GM19023 (cell line): ENCODE measurements around the gene SCN10A.

Experiments
- ATAC-seq: cut with Tn5 transposase; IDR thresholded peaks from one replicate; pipeline ENCODE4 v1.9.1; 2021; ENCODE audit warnings: mild to moderate bottlenecking, moderate library complexity; ENCODE audit not compliant: unreplicated experiment

SCN10A gene

DNA sequence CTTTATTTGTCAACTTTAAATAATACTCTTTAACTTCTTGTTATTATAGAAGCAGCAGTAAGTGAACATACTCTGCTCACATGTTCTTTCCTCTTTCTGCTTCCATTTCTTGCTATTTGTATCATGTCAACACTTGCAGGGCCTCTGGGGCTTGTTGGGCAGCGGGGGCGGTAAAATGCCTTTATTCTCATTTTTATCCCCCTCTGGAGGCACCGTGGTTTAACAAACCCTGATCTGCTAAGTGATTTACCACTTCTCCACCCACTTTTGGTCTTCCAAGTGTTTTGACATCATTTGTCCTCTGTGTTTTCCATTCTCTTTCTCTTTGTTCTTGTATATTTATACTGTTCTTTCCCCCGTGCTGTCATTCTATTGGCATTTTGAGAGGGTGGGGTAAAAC lies 33.9 kb downstream of the SCN10A start:
- no peak for ATAC-seq

DNA sequence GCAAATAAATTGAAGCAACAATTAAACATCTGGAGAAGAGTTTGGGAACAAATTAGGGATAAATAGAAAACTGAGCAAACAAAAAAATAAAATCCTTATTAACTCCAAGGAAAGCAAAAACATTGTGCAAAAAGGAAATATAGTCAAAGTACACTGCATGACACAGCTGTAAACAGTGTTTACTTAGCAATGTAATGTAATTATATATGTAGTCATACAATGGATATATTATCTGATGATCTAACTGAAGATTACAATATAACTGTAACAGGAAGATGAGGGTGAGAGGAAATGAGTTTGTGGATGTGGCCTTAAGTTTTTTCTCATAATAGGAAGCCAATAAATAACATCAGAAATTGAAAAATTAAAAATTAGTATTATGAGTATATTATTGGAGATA lies 42.5 kb downstream of the SCN10A start:
- ATAC-seq: no peak

DNA sequence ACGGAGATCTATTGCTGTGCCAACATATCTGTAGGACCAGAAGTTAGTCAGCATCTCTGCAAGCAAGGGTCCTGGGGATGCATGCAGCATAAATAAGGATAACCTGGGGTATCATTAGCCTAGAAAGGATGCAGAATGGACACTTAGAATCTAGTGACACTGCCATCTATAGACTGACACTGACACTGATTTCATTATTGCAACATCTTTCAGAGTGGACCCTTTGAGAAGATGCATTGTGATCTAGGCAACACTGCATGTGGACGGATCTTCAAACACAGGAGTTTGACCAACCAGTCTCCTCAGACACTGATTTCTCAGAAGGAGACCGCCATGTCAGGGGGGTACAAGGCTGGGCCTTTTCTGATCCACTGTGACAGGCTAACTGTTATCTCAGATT lies 52.4 kb downstream of the SCN10A start:
- no peak for ATAC-seq

DNA sequence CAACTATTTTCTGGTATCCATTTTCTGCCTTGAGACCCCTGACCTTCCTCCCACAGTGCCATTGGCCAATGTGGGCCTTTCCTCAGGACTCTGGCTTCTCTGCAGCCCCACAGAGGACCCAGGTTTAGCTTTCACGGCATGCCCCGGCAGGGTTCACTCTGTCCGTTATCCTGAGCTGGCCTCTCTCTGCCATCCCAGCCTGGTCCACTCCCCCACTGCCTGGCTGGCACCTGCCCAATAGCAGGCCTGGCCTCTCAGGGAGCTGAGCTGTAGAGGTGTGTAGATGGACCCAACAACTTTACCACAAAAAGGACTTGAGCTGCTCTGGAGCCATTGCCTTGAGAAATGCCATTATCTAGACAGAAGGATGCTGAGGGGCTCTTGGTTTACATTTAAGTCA lies 57.5 kb downstream of the SCN10A start:
- no peak for ATAC-seq

DNA sequence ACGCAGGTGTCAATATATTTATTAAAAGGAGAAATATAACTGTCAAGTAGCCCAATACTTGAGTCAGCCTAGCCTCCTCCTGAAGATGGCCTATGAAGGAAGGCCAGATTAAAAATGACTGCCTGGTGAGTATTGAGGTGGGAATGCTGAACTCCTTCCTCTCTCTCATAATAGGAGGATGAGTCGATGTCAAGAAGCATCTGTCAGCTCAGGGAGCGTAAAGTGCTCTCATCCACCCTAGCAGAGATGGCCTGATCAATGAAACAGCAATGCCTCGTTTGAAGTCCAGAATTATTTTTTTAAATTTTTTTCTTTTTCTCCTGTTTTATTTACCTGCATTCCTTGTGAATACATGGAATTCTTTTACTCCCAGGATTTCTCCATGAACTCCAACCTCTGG lies 58.3 kb downstream of the SCN10A start:
- ATAC-seq: no peak

DNA sequence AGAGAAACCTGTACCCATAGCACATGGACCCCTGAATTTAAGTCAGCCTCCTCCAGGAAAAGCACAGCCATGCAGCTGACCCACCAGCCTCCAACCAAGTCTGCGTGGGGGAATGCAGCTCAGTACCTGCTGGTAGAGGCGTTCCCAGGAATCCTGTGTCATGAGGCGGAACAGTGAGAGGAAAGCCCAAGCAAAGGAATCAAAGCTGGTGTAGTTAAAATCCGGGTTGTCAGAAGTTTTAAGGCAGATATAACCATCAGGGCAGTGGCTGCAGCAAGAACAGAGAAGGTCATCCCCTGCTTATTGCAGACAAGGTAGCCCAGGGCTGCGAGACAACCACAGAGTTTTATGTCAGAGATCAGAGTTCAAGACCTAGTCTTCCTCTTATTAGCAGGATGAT lies 59.1 kb downstream of the SCN10A start:
- no peak for ATAC-seq

DNA sequence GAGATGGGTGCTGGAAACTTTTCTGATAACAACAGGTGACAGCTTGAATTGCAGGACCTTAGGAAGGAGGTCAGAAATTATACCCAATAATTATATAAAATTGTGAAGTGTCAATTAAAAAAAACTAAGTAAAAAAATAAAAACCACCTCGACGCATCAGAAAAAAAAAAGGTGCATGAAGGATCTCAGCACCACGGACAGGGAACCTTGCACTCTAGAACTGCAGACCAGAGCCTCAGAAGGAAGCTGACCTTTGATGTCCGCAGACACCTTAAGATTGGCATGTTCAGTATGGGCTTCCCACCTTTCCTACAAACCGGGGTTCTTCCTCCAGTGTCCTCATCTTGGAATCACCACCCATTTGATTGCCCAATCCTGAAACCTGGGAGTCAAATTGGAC lies 60.9 kb downstream of the SCN10A start:
- ATAC-seq: no peak

DNA sequence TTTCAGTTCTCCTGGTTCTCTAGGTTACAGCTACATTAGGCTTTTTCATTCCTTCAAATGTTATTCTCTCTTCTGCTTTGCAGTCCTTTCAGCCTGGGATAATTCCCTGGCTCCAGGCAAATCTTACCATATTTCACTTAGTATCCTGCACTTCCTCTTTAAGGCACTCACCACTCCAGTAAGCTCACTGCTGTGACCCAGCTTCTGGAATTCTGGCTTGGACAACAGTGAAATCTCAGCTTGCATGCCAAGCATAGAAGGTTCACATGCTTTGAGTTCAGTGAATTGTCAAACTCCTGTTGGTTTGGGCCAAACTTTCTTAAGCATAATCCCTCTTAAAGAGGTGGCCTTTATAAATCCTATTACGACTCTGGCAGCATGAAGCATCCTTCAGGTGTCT lies 69.4 kb downstream of the SCN10A start:
- no peak for ATAC-seq

DNA sequence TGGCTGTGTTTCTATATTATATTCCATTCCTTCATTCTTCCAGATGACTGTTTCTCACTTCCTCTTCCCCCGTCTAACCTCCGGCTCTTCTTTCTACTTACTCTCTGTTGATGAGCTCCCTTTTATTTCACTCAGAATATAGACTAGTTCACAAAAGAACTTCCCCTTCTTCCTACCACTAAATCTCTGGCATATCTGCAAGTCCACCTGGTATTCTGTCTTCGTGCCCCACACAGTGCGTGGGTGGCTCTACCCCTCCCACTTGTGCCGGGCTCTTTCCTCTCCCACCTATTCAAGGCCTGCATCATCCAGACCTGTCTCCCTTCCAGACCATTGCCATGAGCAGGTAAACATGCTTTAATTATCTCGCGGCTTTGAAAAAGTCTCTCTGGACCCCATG lies 73.0 kb downstream of the SCN10A start:
- ATAC-seq: no peak

DNA sequence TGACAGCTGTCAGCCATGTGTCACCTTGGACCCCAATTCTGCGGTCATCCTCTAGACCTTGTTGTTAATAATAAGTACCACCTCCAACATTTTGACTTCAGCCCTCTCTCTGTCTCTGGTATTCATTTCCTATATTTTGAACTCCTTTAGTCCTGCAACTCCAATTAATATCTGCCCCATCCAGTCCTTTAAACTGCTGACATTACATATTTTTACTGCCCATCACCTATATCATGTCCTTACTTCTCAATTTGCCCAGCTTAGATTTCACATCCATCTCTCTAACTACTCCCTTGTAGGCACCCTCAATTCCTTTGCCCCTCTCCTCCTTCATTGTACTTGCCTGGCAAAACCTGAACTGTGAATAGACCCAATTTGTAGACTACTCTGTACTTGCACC lies 73.5 kb downstream of the SCN10A start:
- ATAC-seq: no peak

DNA sequence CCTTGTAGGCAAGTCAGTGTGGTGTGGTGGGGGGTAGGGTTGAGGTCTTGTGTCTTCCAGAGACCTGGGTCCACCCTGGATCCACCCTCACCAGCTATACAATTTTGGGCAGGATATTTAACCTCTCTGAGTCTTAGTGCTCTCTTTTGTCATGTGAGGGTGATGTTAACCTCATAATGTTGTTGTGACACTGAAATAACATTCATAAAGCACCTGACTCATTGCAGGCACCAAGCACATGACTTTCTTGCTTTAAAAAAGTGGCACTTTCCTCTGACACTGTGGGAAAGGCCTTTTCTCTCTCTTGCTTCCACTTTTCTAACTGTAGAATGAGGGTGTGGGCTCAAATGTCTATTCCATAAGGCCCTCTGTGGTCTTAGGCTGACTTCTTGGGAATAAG lies 75.5 kb downstream of the SCN10A start:
- ATAC-seq: no peak

DNA sequence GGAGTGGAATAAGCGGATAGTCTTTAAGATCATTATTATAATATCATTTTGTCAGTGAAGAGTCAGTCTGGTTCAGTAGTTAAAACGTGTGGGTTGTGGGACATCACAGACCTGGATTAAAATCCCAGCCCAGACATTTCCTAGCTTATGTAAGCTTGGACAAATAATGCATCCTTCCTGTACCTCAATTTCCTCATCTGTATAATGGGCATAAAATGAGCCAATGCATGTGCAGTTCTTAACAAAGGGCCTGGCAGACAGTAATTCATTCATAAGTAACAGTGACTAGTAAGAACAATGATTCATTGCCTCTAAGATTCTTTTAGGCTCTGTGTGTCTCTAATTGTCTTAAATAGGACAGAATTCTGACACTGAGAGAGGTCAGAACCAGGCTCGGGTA lies 76.1 kb downstream of the SCN10A start:
- ATAC-seq: no peak

DNA sequence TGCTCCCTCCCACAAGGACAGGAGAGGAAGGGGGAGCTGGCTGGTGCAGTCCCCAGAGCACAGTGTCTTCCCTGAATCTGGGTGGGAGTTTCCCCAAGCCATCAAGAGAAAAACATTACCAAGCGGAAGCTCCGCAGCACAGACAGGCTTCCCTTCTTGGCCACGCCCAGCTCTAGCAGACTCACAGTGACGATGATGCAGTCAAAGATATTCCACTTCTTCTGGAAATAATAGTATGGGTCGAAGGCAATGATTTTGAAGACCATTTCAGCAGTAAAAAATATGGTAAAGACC lies 76.7 kb downstream of the SCN10A start:
- ATAC-seq: no peak

DNA sequence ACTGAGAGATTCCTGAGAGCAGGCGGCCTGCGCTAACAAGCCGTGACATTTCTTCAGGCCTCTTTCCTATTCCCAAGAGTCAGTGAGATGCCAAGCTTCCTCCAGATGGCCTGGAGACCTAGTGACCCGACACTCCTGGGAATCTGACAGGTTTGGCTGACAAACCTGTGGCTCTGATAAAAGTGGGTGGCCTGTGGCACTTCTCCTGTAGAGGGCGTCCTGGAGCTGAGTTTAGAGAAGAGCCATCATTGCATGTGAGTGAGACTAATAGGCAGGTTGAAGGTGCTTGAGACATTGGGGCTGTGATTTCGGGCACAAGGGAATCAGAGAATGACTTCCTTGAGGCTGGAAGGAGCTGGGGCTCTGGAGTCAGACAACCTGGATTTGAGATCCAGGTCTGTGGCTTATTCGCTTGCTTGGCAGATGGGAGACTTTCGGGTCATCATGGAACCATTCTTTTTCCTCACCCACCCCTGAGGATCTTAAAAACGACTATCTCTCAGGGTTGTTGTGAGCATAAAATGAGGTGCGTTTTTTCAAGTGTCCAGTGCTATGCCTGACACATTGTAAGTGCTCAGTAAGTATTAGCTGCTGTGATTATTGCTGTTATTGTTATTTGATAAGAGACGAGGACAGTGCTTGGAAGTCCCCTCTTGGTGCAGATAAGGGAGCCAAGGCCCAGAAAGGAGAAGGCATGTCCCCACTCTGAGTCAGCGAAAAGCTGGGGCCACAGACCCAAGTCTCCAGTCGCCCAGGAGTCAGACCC lies 77.2 kb downstream of the SCN10A start:
- ATAC-seq: no peak

DNA sequence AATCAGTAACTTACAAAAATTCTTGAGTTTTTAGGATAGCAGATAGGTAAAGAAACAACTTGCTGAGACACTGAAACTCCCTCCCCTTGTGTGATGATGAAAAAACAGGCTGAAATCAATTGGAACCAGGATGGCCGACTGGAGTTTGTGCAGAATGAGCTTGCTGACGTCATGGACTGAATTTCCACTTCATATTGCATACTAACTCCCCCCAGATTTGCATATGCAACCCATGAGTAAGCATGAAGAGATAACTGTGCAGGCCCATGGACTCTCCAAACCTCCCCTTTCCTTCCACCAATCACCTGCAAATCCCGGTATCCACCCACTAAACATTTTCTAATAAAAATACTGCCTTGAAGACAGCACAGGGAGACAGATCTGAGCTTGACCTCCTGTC lies 84.5 kb downstream of the SCN10A start:
- ATAC-seq: no peak

DNA sequence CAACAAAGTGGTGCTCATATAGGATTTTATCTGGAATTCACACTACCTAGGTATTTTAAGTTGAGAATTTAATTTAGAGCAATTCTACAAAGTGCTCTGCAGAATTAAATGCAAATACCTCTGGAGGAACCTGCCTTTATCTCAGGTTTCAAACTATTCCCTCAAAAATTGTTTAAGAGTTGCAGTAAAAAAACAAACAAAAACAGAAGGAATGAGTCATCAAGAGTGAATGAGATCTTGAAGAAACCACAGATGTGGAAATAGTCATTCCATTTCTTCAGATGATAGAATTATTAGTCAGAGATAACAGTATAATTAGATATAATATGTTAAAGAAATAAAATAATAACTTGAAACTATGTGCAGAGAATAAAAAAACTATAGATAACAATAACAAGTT lies 85.7 kb downstream of the SCN10A start:
- no peak for ATAC-seq

DNA sequence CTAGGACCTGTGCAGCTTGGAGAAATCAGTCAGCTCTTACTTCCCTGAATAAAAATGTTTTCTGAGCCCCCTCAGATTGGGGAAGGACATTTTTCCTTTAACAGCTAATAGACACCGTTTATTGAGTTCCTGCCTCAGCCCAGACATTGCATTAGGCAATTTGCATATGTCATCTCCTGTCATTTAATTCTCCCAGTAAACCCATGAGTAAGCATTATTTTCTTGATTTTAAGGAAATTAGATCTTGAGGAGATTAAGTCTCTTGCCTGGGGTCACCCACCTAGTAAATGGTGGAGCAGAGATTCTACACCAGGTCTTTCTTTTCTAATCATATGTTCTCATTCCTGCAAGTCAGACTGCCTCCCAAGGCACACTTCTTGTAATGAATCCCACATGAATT lies 88.0 kb downstream of the SCN10A start:
- ATAC-seq: no peak

DNA sequence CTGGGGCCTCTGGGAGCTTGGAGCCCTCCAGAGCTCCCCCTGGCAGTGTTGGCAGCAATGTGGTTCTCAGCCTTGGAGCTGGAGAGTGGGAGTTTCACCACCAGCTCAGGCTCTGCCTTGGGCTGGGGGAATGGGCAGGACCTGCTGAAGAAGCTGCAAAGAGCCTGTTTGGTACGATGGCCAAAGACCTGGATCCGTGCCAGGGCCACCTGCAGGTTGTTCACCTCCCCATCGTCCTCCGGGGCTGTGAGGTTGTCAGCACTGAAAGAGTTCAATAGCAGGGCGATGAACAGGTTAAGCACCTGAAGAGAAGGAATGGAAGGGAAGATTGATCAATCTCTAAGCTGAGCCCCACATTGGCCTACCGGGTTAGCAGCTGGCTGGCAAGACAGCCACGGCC lies 89.3 kb downstream of the SCN10A start:
- no peak for ATAC-seq

DNA sequence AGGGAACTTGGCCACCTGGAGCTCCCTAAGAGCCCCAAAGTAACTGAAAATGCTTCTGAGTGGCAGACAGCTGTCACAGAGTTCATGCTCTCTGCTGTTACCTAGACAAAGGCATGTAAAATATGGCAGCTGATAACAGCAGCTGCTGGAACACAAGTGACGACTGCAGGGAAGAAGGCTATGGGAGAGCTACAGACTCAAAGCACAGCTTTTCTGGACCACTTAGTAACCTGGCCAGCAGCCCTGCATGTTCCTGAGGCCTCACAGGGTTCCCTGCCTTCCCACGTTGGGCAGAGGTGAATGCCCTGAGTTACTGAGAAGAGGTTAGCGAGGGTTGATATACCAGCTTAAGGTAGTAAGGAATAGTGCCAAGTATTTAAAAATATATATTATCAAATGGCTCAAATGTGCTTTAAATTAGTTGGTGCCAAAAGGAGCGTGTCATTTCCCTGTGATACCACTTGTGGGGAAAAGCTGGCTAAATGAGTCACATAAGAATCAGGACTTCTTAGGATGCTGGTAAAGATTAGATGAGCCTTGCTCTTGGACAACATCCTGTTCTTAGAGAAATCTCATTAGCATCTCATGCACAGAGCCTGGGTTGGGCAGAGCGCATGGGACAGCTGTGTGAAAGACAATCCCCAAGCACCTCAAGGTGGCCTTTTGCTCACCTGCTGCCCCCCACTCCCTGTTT lies 90.1 kb downstream of the SCN10A start:
- no peak for ATAC-seq

DNA sequence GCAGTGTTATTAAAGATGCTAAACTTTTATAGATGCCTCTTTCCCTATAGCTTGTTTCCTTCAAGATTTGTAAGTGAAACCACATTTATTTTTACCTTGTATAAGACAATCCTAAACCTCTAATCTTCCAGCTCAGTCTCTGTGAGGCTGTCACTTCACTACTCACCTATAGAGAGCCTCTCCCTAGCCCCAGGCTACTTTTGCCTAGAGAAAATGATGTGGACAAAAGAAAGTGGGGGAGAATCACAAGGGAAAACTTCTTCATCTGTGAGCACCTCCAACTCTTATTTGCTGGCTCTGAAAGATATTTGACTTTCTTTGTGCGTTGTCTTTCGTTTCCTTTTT lies 91.7 kb downstream of the SCN10A start:
- no peak for ATAC-seq

DNA sequence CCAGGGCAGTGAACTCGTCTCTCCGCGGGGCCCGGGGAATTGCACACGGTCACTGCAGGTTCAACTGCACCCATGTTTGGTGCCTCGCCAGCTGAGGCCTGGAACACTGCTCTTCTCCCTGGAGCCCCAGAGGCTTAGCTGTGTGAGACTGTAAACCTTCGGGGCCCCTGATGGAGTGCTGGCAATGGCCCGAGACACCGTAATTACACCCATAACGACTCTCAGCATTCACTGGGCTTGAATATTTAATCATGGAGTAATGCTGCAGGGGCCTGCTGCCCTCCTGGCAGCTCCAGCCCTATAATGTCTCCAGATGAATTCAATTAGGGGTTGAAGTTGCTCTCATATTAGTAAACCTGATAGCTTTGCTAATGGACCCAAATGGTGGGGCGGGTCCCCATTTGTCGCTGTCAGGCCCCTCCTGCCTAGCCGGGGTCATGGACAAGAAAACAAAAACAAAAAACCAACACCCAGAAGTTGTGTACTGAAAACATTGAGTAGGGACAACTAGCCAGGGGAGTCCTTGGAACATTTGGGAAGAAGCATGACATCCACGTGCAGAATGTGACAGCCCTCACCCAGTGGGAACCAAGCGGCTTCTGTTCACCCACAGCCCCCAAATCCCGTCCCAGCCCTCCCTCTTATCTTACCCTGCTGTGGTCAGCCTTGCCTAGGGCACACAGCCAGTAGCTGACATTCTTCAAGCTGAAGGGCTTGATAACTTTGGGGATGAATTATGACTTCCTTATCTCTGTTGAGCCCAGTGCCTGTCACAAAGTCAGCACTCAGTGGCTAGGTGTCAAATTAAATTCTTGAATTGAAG lies 92.2 kb downstream of the SCN10A start:
- no peak for ATAC-seq
